ENCODE measurements around the gene VIPR2.

VIPR2 gene

DNA sequence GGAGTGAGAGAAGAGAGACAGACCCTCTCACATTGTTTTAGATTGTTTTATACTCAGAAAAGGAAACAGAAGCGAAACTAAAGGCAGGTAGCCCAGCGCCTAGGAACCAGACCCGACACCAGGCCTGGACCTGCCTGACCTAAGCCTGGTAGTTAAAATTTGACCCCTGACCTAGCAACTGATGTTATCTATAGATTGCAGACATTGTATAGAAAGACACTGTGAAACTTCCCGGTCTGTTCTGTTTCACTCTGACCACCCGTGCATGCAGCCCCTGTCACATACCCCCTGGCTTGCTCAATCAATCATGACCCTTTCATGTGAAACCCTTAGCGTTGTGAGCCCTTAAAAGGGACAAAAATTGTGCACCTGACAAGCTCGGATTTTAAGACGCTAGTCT, 31.6 kb downstream of the VIPR2 start:
- ChIA-PET CTCF (no interaction called here), POLR2A (ENCODE audit: low non-redundant PET) (no interaction called here)
- TF ChIP-seq, protein P1, sequence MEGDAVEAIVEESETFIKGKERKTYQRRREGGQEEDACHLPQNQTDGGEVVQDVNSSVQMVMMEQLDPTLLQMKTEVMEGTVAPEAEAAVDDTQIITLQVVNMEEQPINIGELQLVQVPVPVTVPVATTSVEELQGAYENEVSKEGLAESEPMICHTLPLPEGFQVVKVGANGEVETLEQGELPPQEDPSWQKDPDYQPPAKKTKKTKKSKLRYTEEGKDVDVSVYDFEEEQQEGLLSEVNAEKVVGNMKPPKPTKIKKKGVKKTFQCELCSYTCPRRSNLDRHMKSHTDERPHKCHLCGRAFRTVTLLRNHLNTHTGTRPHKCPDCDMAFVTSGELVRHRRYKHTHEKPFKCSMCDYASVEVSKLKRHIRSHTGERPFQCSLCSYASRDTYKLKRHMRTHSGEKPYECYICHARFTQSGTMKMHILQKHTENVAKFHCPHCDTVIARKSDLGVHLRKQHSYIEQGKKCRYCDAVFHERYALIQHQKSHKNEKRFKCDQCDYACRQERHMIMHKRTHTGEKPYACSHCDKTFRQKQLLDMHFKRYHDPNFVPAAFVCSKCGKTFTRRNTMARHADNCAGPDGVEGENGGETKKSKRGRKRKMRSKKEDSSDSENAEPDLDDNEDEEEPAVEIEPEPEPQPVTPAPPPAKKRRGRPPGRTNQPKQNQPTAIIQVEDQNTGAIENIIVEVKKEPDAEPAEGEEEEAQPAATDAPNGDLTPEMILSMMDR (conservative IDR thresholded peaks at IDR 0.05; ENCODE audit: low read depth): no peak
- DNase-seq (ENCODE audit: low spot score): no peak
- H3K27ac ChIP-seq: no peak overlapping the region

DNA sequence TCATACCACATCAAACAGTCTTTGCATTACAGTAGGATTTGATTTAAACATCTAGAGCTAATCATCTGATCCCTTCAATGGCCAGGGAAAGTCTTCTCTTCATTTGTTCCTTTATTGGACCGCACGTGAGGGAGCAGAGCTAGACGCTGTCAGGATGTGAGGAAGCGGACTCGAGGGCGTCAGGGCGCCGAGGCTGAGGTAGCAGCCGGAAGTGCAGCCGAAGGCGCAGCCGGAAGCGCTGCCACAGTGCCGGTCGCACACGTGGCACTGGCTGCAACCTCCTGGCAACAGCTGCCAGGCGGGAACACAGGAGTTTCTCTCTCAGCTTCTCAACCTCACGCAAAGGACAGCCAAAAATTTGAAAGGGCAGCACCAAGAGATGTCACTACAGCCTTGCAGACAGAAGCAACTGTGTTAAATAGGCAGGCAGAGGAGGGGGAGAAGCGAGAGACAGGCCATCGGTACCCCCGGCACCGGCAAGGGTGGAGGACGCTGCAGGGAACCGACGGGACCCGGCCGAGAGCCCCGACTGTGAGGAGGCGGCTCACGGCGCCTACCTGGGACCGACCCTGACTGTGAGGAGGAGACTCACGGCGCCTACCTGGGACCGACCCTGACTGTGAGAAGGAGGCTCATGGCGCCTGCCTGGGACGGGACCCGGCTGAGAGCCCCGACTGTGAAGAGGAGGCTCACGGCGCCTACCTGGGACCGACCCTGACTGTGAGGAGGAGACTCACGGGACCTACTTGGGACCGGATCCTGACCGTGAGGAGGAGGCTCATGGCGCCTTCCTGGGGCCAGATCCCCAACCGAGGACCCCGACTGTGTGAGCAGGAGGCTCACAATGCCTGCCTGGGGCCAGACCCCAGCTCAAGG, 32.3 kb downstream of the VIPR2 start:
- POLR2A ChIA-PET (ENCODE audit: low non-redundant PET): no interaction called here
- no peak overlapping the region for H3K27ac ChIP-seq
- DNase-seq (ENCODE audit: low spot score): no peak
- TF ChIP-seq, protein P1 (conservative IDR thresholded peaks at IDR 0.05; ENCODE audit: low read depth): no peak
- CTCF ChIA-PET: interaction anchor here (0.7 kb wide), 1 partner anchor 181 kb away, joined by 4 read pairs; no protein-coding TSS in a partner anchor

DNA sequence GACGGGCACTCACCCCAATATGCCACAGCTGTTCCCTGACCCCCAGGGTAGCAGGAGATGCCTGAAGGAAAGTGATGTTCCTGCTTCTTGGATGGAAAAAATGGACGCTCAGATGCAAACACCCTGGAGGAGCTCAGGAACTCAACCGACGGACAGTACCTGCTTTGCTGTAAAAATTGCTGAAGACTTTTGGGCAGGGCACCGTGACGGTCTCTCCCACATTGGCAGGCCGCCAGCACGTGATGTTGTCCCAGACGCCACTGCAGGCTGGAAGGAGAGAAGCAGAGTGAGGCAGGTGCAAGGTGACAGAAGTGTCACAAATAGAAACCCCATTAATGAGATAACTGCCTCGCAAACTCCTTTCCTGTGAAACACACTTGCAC, 35.0 kb downstream of the VIPR2 start:
- TF ChIP-seq, protein P1 (conservative IDR thresholded peaks at IDR 0.05; ENCODE audit: low read depth): no peak
- ChIA-PET CTCF (interaction anchor here (0.7 kb wide), 1 partner anchor 323 kb away, joined by 3 read pairs; no protein-coding TSS in a partner anchor), POLR2A (ENCODE audit: low non-redundant PET) (no interaction called here)
- H3K27ac ChIP-seq: no peak overlapping the region
- DNase-seq (ENCODE audit: low spot score): no peak

DNA sequence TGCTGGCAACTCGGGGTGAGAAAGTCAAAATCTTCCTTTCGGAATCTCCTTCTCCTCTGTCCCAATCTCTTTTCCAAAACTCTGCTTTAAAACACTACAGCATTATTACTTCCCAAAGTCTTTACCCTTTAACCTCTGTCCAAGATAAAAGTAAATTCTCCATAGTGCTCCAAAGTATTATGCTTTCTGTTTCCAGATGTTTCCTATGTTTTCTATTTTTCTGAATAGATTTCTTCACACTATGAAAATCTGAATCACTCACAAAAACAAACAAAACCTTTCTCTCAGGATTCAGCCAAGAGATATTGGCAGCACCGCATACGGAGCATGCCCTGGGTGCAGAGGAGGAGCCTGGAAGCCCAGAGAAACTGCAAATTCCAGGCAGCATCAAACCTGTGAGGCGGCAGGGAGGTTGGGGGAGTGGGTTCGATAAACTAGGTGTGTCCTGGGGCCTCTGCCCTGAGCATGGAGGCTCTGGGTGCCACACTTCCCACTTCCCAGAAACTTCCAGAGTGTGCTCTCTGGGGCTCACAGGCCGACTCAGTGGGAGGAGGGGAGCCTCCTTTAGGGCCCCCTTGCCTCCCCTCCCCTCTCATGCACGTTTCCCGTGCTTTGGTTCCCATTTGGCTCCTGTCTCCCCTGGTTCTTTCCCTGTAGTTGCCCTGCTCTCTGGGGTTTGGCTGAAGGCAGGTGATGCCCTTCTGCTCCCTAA, 35.6 kb downstream of the VIPR2 start:
- no peak overlapping the region for H3K27ac ChIP-seq
- TF ChIP-seq, protein P1 (conservative IDR thresholded peaks at IDR 0.05; ENCODE audit: low read depth): no peak
- CTCF ChIA-PET: interaction anchor here (0.7 kb wide), 1 partner anchor 323 kb away, joined by 3 read pairs; no protein-coding TSS in a partner anchor
- POLR2A ChIA-PET (ENCODE audit: low non-redundant PET): no interaction called here
- no peak for DNase-seq (ENCODE audit: low spot score)

DNA sequence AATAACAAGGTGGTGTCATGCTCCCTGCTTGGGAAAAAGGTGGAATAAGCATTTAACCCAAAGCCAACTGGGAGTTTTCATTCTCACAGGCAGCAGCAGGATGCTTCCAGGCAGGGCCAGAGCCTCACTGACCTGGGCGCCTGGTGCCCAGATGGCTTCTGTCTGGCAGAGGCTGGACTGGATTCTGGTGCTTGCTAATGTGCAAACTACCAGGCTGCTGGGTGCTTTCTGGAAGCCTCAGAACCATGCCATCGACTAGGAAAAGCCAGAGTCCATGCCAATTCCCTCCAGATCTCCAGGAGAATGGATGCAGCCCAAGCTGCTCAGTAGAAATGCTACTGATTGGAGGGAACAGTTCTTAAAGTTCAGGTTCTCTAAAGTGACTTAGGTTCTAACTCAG, 36.2 kb downstream of the VIPR2 start:
- CTCF ChIA-PET: no interaction called here
- no peak for DNase-seq (ENCODE audit: low spot score)
- POLR2A ChIA-PET (ENCODE audit: low non-redundant PET): no interaction called here
- TF ChIP-seq, protein P1 (conservative IDR thresholded peaks at IDR 0.05; ENCODE audit: low read depth): no peak
- no peak overlapping the region for H3K27ac ChIP-seq

DNA sequence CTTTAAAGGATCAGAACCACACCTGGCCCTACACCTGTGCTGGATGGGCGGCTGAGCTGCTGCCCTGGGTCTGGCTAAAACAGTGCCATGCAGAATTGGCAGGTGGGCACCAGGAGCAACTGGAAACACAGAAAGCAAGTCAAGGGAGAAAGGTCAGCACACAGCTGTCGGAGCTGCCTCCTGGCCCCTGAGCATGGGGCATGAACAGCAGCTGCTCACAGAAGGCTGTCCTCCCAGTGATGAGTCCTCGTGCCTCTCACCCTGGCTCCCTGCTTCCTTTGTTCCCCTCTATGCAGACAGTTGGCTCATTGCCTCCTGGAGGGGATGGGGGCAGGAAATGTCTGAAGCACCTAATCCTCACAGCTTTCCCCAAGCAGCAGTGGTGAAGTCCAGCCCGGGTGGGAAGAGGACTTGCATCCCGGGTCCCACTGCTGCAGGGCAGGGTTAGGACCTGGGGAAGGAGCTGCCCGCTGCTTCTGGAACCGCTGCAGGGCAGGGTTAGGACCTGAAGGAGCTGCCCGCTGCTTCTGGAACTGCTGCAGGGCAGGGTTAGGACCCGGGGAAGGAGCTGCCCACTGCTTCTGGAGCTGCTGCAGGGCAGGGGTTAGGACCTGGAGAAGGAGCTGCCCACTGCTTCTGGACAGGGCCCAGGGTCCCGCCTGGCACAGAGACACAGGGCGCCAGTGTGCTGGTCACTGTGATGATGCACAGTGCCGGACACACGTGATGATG, 37.3 kb downstream of the VIPR2 start:
- no peak overlapping the region for H3K27ac ChIP-seq
- TF ChIP-seq, protein P1 (conservative IDR thresholded peaks at IDR 0.05; ENCODE audit: low read depth): no peak
- ChIA-PET CTCF (no interaction called here), POLR2A (ENCODE audit: low non-redundant PET) (no interaction called here)
- no peak for DNase-seq (ENCODE audit: low spot score)
